Kidney (tissue), 14 donors: ENCODE measurements around the gene TBL1X. TPM values are rescaled to one million over a fixed set of nuclear protein-coding genes. Genes with fewer than 3 reads are reported as not detected.

ENCODE experiments used
- DNase-seq, 5 donors: peaks; one replicate each; pipeline ENCODE4 v3.0.0-alpha.2; 2013 to 2020
- FAIRE-seq: peaks from 2 replicates; lab custom pipeline; 2012; peaks lifted over from hg19 to GRCh38; lab: Jason Lieb, UNC
- H3K27ac ChIP-seq, 2 donors: one replicate each; pipeline ENCODE4 v1.7.0; 2013; ENCODE audit warnings: low read depth in 2 of 2, low read length in 2 of 2, inconsistent platforms in 1 of 2
- H3K27me3 ChIP-seq: one replicate; pipeline ENCODE4 v1.7.1; 2013; ENCODE audit warnings: low read length, inconsistent platforms; ENCODE audit not compliant: control insufficient read depth, insufficient read depth
- H3K36me3 ChIP-seq, 3 donors: one replicate each; pipeline versions ENCODE4 v1.7.0 to v1.7.1; 2013; ENCODE audit warnings: low read length in 3 of 3, control low read depth in 1 of 3, inconsistent platforms in 1 of 3; ENCODE audit not compliant: insufficient read depth in 3 of 3, control insufficient read depth in 2 of 3
- H3K4me1 ChIP-seq, 3 donors: one replicate each; pipeline versions ENCODE4 v1.7.0 to v1.7.1; 2013; ENCODE audit warnings: low read length in 3 of 3, inconsistent platforms in 1 of 3, low read depth in 1 of 3; ENCODE audit not compliant: control insufficient read depth in 2 of 3, insufficient read depth in 2 of 3
- H3K4me3 ChIP-seq, 3 donors: one replicate each; pipeline versions ENCODE4 v1.7.0 to v1.8.1; 2013; ENCODE audit warnings: low read length in 3 of 3, control low read depth in 1 of 3, inconsistent platforms in 1 of 3
- H3K9ac ChIP-seq, 3 donors: one replicate each; pipeline versions ENCODE4 v1.7.0 to v1.7.1; 2013; ENCODE audit warnings: low read length in 3 of 3, control low read depth in 1 of 3, inconsistent platforms in 1 of 3
- H3K9me3 ChIP-seq, 3 donors: one replicate each; pipeline versions ENCODE4 v1.7.0 to v1.7.1; 2013; ENCODE audit warnings: low read length in 3 of 3, control low read depth in 1 of 3, inconsistent platforms in 1 of 3; ENCODE audit not compliant: control insufficient read depth in 2 of 3, insufficient read depth in 1 of 3
- intact Hi-C: fragments of 100-400 bp; cut with DNase I; formaldehyde crosslinking; loops from one replicate; pipeline ENCODE4 v1.11.1; 2022
- polyA plus RNA-seq: library from polyadenylated mRNA; stranded (reverse); fragments of 350-450 nt; fragmentation: Illumina TruSeq; extraction: RNeasy Lipid Tissue Mini Kit (QIAGEN cat#74804); gene quantifications from one replicate; pipeline ENCODE4 v1.2.3, GENCODE V29; 2014; ENCODE audit warnings: low read depth, low replicate concordance; ENCODE audit not compliant: insufficient read depth
- total RNA-seq: library from RNA; stranded (reverse); fragmentation: NEBNext Ultra II Directional; extraction: Animal tissue kit (Norgen Biotek cat#: 25700); gene quantifications from one replicate; pipeline ENCODE4 v1.2.1, GENCODE V29; 2021
- TF ChIP-seq, protein P1 (sequence below): IDR thresholded peaks from 3 replicates; pipeline ENCODE4 v1.5.1; 2012; ENCODE audit warnings: mild to moderate bottlenecking, moderate library complexity, borderline replicate concordance; ENCODE audit not compliant: insufficient read depth; ENCODE audit errors: extremely low read depth
- donor health status: control.
- donor health status: control.
- donor health status: control.
- donor health status: control.
- donor health status: control.
- donor health status: DM: yes; HTN: yes; CAD: no.
- donor health status: Normal renal cell carcinoma (clear cell type).

Gene TBL1X
- total and polyA plus RNA-seq, 2 donors from 2014 or later: 12.5 to 43.0 TPM

DNA sequence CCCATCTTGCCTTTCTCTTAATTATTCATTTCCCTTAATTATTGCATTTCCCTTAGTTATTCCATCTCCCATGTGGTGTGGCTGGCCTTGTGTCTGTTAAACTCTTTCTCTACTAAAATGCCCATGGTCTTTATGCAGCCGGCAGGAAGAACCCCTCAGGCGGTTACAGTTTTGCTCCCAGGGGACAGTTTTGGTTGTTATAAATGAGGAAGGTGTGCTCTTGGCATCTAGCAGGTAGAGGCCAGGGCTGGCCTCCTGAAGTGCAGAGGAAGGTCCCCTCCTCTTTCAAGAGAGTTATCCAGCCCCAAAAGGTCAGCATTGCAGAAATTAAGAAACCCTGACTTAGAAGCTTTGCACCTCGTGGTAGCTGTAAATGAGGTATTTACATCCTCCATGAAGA, 18.0 kb downstream of the TBL1X start:
- DNase-seq (no peak), FAIRE-seq (no peak)
- Histone ChIP-seq H3K27me3 (no peaks in the 10 kb centered on the region), H3K9me3 (no peaks in the 10 kb centered on the region), H3K4me3 (no peak overlapping the region), H3K27ac (no peak overlapping the region), H3K4me1 (no peaks in the 10 kb centered on the region), H3K9ac (no peak overlapping the region), H3K36me3 (no peaks in the 10 kb centered on the region)
- TF ChIP-seq, protein P1, sequence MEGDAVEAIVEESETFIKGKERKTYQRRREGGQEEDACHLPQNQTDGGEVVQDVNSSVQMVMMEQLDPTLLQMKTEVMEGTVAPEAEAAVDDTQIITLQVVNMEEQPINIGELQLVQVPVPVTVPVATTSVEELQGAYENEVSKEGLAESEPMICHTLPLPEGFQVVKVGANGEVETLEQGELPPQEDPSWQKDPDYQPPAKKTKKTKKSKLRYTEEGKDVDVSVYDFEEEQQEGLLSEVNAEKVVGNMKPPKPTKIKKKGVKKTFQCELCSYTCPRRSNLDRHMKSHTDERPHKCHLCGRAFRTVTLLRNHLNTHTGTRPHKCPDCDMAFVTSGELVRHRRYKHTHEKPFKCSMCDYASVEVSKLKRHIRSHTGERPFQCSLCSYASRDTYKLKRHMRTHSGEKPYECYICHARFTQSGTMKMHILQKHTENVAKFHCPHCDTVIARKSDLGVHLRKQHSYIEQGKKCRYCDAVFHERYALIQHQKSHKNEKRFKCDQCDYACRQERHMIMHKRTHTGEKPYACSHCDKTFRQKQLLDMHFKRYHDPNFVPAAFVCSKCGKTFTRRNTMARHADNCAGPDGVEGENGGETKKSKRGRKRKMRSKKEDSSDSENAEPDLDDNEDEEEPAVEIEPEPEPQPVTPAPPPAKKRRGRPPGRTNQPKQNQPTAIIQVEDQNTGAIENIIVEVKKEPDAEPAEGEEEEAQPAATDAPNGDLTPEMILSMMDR: no peak
- intact Hi-C loops: no loop called here

DNA sequence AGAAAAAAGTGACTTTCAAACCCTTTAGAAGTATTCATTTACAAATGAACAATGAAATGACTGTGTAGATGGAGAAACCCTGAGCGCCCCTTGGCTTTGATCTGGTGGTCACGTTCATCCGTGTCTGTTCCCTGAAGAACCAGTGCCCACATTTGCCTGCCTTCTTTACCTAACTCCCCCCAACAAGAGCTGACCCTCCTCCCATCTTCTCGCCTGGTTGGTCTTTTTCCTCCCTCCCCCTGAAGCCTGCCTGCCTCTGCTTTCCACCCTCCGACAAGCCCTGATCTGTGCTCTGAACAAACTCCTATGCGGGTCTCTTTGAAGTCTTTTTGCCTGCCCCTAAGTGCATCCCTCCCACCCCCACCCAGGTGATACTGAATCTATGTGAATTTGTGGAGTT, 18.5 kb downstream of the TBL1X start:
- no peak for FAIRE-seq
- intact Hi-C loops: no loop called here
- TF ChIP-seq, protein P1: no peak

DNA sequence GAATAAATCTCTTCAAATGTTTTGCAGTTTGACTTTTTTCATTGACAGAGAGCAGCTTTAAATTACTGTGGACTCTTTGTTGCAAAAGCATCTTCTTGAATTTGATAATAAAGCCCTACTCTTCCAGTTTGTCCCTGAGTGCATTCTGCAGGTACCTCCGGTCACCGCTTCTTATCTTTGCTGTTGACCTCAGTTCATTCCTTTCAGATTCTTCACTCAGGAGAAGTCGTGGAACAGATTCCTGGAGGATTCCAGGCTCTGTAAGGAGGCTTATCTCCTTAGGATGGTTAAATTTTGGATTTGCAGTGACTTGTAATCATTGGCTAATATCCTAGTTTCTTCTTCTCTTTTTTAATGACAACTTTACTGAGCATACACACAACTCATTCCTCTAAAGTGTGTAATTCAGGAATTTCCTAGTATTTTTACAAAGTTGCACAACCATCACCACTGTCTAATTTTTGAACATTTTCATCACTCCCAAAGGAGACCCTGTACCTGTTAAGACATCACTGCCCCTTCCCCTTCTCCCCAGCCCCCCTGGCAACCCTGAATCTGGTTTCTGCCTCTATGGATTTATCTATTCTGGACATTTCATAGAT, 22.0 kb downstream of the TBL1X start:
- intact Hi-C loops: no loop called here
- Histone ChIP-seq H3K27me3 (no peaks in the 10 kb centered on the region), H3K9me3 (no peaks in the 10 kb centered on the region), H3K4me1 (no peaks in the 10 kb centered on the region), H3K9ac (no peak overlapping the region), H3K4me3 (no peak overlapping the region), H3K36me3 (no peaks in the 10 kb centered on the region), H3K27ac (no peak overlapping the region)
- DNase-seq: no peak
- TF ChIP-seq, protein P1: no peak
- FAIRE-seq: no peak

More for the DNA sequence above, 18.5 kb downstream of the TBL1X start:
- no peak for DNase-seq
- no peaks in the 10 kb centered on the region for H3K27me3 ChIP-seq
- H3K27ac ChIP-seq: no peak overlapping the region
- H3K4me1 ChIP-seq: no peaks in the 10 kb centered on the region
- H3K9ac ChIP-seq: no peak overlapping the region
- no peak overlapping the region for H3K4me3 ChIP-seq
- no peaks in the 10 kb centered on the region for H3K36me3 ChIP-seq
- no peaks in the 10 kb centered on the region for H3K9me3 ChIP-seq

DNA sequence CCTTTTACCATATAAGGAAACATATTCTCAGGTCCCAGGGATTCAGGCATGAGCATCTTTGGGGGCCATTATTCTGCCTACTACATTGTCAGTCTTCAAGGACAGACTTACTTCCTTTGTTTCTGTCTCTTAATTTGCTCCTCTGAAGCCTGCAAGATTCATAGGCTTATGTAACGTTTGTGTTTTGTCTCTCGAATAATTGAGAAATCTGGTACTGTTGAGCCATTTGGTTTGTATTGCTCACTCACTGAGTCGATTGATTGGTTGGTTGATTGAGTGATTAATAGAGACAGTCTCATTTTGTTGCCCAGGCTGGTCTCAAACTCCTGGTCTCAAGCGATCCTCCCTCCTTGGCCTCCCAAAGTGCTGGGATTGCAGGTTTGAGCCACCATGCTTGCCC, 23.7 kb downstream of the TBL1X start:
- Histone ChIP-seq H3K9ac (no peak overlapping the region), H3K4me3 (no peak overlapping the region), H3K27me3 (no peaks in the 10 kb centered on the region), H3K9me3 (no peaks in the 10 kb centered on the region), H3K4me1 (peaks cover 0 to 5% (median 2%) of the 10 kb centered on the region in 3 donors), H3K36me3 (no peaks in the 10 kb centered on the region), H3K27ac (no peak overlapping the region)
- TF ChIP-seq, protein P1: no peak
- intact Hi-C loops: no loop called here
- FAIRE-seq (no peak), DNase-seq (no peak)
